IMR-90 (cell line): Measurements from ENCODE around the gene HEATR1. TPM values are rescaled to one million over a fixed set of nuclear protein-coding genes. Genes with fewer than 3 reads are reported as not detected.

Source experiments
- ATAC-seq: fragments of 200-7000 bp; cut with Tn5 transposase; 2 replicates; pipeline ENCODE4 v1.9.1; 2020; ENCODE audit warnings: low read depth, mild to moderate bottlenecking, moderate library complexity
- BruUV-seq: library from RNA; stranded (reverse); fragments of 400-500 nt; replicated peaks from 2 replicates; lab custom pipeline; 2021; lab: Mats Ljungman, UMichigan
- CTCF ChIA-PET: fragments of 300-600 bp; formaldehyde crosslinking; extraction: SDS; loops from one replicate; lab custom pipeline; 2021; ENCODE audit warnings: antibody characterized with exemption; lab: Yijun Ruan, JAX
- POLR2A ChIA-PET: fragments of 300-600 bp; sonication (Branson Sonifier 250); formaldehyde crosslinking; loops from one replicate; lab custom pipeline; 2022; ENCODE audit warnings: antibody characterized with exemption; ENCODE audit not compliant: unreplicated experiment; lab: Charles Lee
- DNase-seq: peaks from one replicate; pipeline ENCODE4 v3.0.0; 2013
- H2AFZ ChIP-seq: replicated peaks from 2 replicates; pipeline ENCODE3; 2013; ENCODE audit warnings: low read length, mild to moderate bottlenecking; ENCODE audit not compliant: poor library complexity
- H2AK5ac ChIP-seq: 2 replicates; pipeline ENCODE4 v1.6.1; 2013; ENCODE audit warnings: low read depth, low read length, inconsistent platforms
- H2AK9ac ChIP-seq: replicated peaks from 2 replicates; pipeline ENCODE3; 2013; ENCODE audit warnings: mild to moderate bottlenecking, low read depth, low read length, moderate library complexity; ENCODE audit not compliant: poor library complexity
- H2BK120ac ChIP-seq: 2 replicates; pipeline ENCODE4 v1.6.1; 2013; ENCODE audit warnings: low read depth, low read length, inconsistent platforms
- H2BK15ac ChIP-seq: 3 replicates; pipeline ENCODE4 v1.6.1; 2013; ENCODE audit warnings: low read depth, low read length, inconsistent platforms
- H2BK20ac ChIP-seq: 2 replicates; pipeline ENCODE4 v1.6.1; 2013; ENCODE audit warnings: low read depth, mild to moderate bottlenecking, inconsistent platforms, low read length, moderate library complexity
- H2BK5ac ChIP-seq: 2 replicates; pipeline ENCODE4 v1.6.1; 2013; ENCODE audit warnings: mild to moderate bottlenecking, low read depth, low read length, inconsistent platforms; ENCODE audit not compliant: poor library complexity, severe bottlenecking
- H3K14ac ChIP-seq: replicated peaks from 2 replicates; pipeline ENCODE4 v1.6.1; 2013; ENCODE audit warnings: low read depth, low read length, inconsistent platforms
- H3K18ac ChIP-seq: 2 replicates; pipeline ENCODE4 v1.6.1; 2013; ENCODE audit warnings: low read depth, low read length, control low read depth
- H3K23ac ChIP-seq: 2 replicates; pipeline ENCODE4 v1.6.1; 2013; ENCODE audit warnings: low read depth, low read length, inconsistent platforms
- H3K27ac ChIP-seq: 2 replicates; pipeline ENCODE4 v1.5.1; 2013; ENCODE audit warnings: mild to moderate bottlenecking, control low read depth, low read length; ENCODE audit not compliant: insufficient read depth
- H3K27me3 ChIP-seq: 2 replicates; pipeline ENCODE4 v1.6.1; 2013; ENCODE audit warnings: low read length; ENCODE audit not compliant: control insufficient read depth, insufficient read depth
- H3K36me3 ChIP-seq: 2 replicates; pipeline ENCODE4 v1.6.1; 2013; ENCODE audit warnings: low read length, mixed read lengths; ENCODE audit not compliant: control insufficient read depth, insufficient read depth
- H3K4ac ChIP-seq: 2 replicates; pipeline ENCODE4 v1.6.1; 2013; ENCODE audit warnings: low read depth, low read length, inconsistent platforms
- H3K4me1 ChIP-seq: 2 replicates; pipeline ENCODE4 v1.6.1; 2013; ENCODE audit warnings: low read length, mixed read lengths; ENCODE audit not compliant: control insufficient read depth, insufficient read depth
- H3K4me2 ChIP-seq: 2 replicates; pipeline ENCODE4 v1.6.1; 2013; ENCODE audit warnings: low read depth, mild to moderate bottlenecking, control low read depth, low read length, moderate library complexity
- H3K4me3 ChIP-seq: 2 replicates; pipeline ENCODE4 v1.5.1; 2013; ENCODE audit warnings: low read depth, mild to moderate bottlenecking, control low read depth, low read length, moderate library complexity; ENCODE audit not compliant: insufficient read depth
- H3K56ac ChIP-seq: 2 replicates; pipeline ENCODE4 v1.6.1; 2013; ENCODE audit warnings: low read length, inconsistent platforms; ENCODE audit not compliant: insufficient read depth; ENCODE audit errors: extremely low read depth
- H3K79me1 ChIP-seq, 2 experiments: 2 replicates each; pipeline ENCODE4 v1.6.1; 2013; ENCODE audit warnings: low read length in 2 of 2, inconsistent platforms in 1 of 2, low read depth in 1 of 2
- H3K9ac ChIP-seq: 2 replicates; pipeline ENCODE4 v1.6.1; 2013; ENCODE audit warnings: low read depth, low read length, control low read depth
- H3K9me1 ChIP-seq: 2 replicates; pipeline ENCODE4 v1.6.1; 2013; ENCODE audit warnings: low read length, inconsistent platforms; ENCODE audit not compliant: insufficient read depth
- H3K9me3 ChIP-seq: 2 replicates; pipeline ENCODE4 v1.6.1; 2013; ENCODE audit warnings: low read length; ENCODE audit not compliant: control insufficient read depth, insufficient read depth
- H4K20me1 ChIP-seq: 2 replicates; pipeline ENCODE4 v1.6.1; 2013; ENCODE audit warnings: low read length, inconsistent platforms; ENCODE audit not compliant: insufficient read depth
- H4K5ac ChIP-seq: 2 replicates; pipeline ENCODE4 v1.6.1; 2013; ENCODE audit warnings: mild to moderate bottlenecking, low read depth, low read length, control low read depth
- H4K8ac ChIP-seq, 2 experiments: 2 replicates each; pipeline ENCODE4 v1.6.1; 2013; ENCODE audit warnings: low read depth in 2 of 2, low read length in 2 of 2, control low read depth in 1 of 2, inconsistent platforms in 1 of 2
- H4K91ac ChIP-seq: 2 replicates; pipeline ENCODE4 v1.6.1; 2013; ENCODE audit warnings: low read depth, low read length, inconsistent platforms; ENCODE audit not compliant: insufficient read depth
- ELK1 ChIP-seq: fragments of 150-350 bp; IDR thresholded peaks from 2 replicates; pipeline ENCODE4 v1.6.1; 2016; ENCODE audit warnings: low read depth, mild to moderate bottlenecking, low read length, moderate library complexity, borderline replicate concordance
- MAZ ChIP-seq: IDR thresholded peaks from 2 replicates; pipeline ENCODE4 v1.6.1; 2012; ENCODE audit warnings: low read depth, mild to moderate bottlenecking, low read length, improper control_type of control experiment, moderate library complexity, borderline replicate concordance
- NFE2L2 ChIP-seq: fragments of 150-350 bp; IDR thresholded peaks from 2 replicates; pipeline ENCODE4 v1.6.1; 2016; ENCODE audit warnings: low read depth, mild to moderate bottlenecking, low read length
- RCOR1 ChIP-seq: IDR thresholded peaks from 2 replicates; pipeline ENCODE4 v1.6.1; 2012; ENCODE audit warnings: mild to moderate bottlenecking, low read length, improper control_type of control experiment; ENCODE audit not compliant: insufficient replicate concordance
- USF2 ChIP-seq: fragments of 150-350 bp; IDR thresholded peaks from 2 replicates; pipeline ENCODE4 v1.6.1; 2017; ENCODE audit warnings: mild to moderate bottlenecking, antibody characterized with exemption, low read length, low read depth
- dilution Hi-C: fragments of 300-500 bp; cut with HindIII; formaldehyde crosslinking; loops from one replicate; pipeline ENCODE4 v1.14.3; 2018; ENCODE audit warnings: low sequenced_read_pairs; ENCODE audit not compliant: unreplicated experiment
- in situ Hi-C: fragments of 300-500 bp; cut with MboI; formaldehyde crosslinking; loops from 3 replicates; pipeline ENCODE4 v1.14.3; 2019; ENCODE audit warnings: low sequenced_read_pairs, inconsistent platforms, mixed read lengths
- intact Hi-C: fragments of 100-400 bp; cut with micrococcal nuclease; formaldehyde crosslinking; loops from 2 replicates; pipeline ENCODE4 v1.10.0; 2022
- polyA plus RNA-seq, 3 experiments: library from polyadenylated mRNA; depleted of rRNA; stranded (reverse); fragments of >200 nt; gene quantifications; 2 replicates each; pipeline ENCODE4 v1.2.3, GENCODE V29; 2012; ENCODE audit warnings: low replicate concordance in 1 of 3
- total RNA-seq: library from RNA; depleted of rRNA; stranded (reverse); fragments of >200 nt; gene quantifications from 2 replicates; pipeline ENCODE4 v1.2.3, GENCODE V29; 2012

HEATR1 gene
- total and polyA plus RNA-seq, 2 of the 4 experiments (the other 2 are of a cell fraction) = 8.5 to 53.8 TPM

GRCh38 chr1:236604905-236605806 lies 840 bp upstream of the HEATR1 start (continued):
- no peak for TF ChIP-seq USF2
- TF ChIP-seq MAZ = no peak

- H3K56ac ChIP-seq = no peak overlapping the region
- ChIA-PET POLR2A (interaction anchor here (0.6 kb wide), 1 partner anchor 764 kb away, joined by 19 read pairs; no protein-coding TSS in a partner anchor), CTCF (no interaction called here)
- H3K4me1 ChIP-seq = no peaks in the 10 kb centered on the region
- H2AFZ ChIP-seq = no peak overlapping the region
- no peak for TF ChIP-seq RCOR1
- TF ChIP-seq ELK1 = no peak
- TF ChIP-seq NFE2L2 = no peak
- intact Hi-C loops (loop anchor here (10.0 kb wide), 1 partner anchor 193 kb away; the partner anchor contains the start of gene MTR), in situ Hi-C loops (loop anchor here (25.0 kb wide), 2 partner anchors 785 to 960 kb away; no protein-coding TSS in a partner anchor), dilution Hi-C loops (no loop called here)
- no peaks in the 10 kb centered on the region for H3K27me3 ChIP-seq
- no TSS peak for BruUV-seq
- H3K9me1 ChIP-seq = no peaks in the 10 kb centered on the region
- H2AK5ac ChIP-seq = no peak overlapping the region
- no peak overlapping the region for H2AK9ac ChIP-seq
- H3K4me3 ChIP-seq = no peak overlapping the region
- no peak overlapping the region for H2BK120ac ChIP-seq
- H3K4me2 ChIP-seq = no peak overlapping the region
- no peak overlapping the region for H4K5ac ChIP-seq
- H3K27ac ChIP-seq = no peak overlapping the region
- no peak overlapping the region for H3K9ac ChIP-seq
- no peak overlapping the region for H2BK20ac ChIP-seq
- peaks cover 2 to 7% of the 10 kb centered on the region in 2 experiments; a peak in 3 of 4 replicates for H3K79me1 ChIP-seq
- H3K9me3 ChIP-seq = no peaks in the 10 kb centered on the region
- H3K36me3 ChIP-seq = peaks cover 2% of the 10 kb centered on the region
- ATAC-seq = no peak
- no peaks in the 10 kb centered on the region for H4K20me1 ChIP-seq
- H3K23ac ChIP-seq = no peak overlapping the region
- no peak overlapping the region for H2BK15ac ChIP-seq
- H3K14ac ChIP-seq = no peak overlapping the region
- no peak overlapping the region for H2BK5ac ChIP-seq
- DNase-seq = no peak
- H4K91ac ChIP-seq = no peak overlapping the region
- no peak overlapping the region for H3K4ac ChIP-seq
- H3K18ac ChIP-seq = no peak overlapping the region
- no peak overlapping the region for H4K8ac ChIP-seq
Observed at GRCh38 chr1:236602171-236602570, 2.1 kb downstream of the HEATR1 start.
